H9 (cell line): ENCODE results near the gene EPB41L2. TPM values are rescaled to one million over a fixed set of nuclear protein-coding genes. Genes with fewer than 3 reads are reported as not detected.

Source experiments
- DNase-seq: peaks from one replicate; pipeline ENCODE4 v3.0.0-alpha.2; 2017
- H2AFZ ChIP-seq: one replicate; pipeline ENCODE4 v1.6.1; 2013; ENCODE audit warnings: mild to moderate bottlenecking, low read length, control low read depth, moderate library complexity
- H2AK5ac ChIP-seq: 2 replicates; pipeline ENCODE4 v1.6.1; 2013; ENCODE audit warnings: low read length, control low read depth, mixed read lengths; ENCODE audit not compliant: insufficient read length
- H2BK120ac ChIP-seq: one replicate; pipeline ENCODE4 v1.6.1; 2013; ENCODE audit warnings: low read depth, mild to moderate bottlenecking, low read length, control low read depth, inconsistent platforms; ENCODE audit not compliant: poor library complexity, severe bottlenecking
- H2BK12ac ChIP-seq: 2 replicates; pipeline ENCODE4 v1.6.1; 2013; ENCODE audit warnings: low read length, control low read depth, mixed read lengths, low read depth; ENCODE audit not compliant: insufficient read length
- H2BK15ac ChIP-seq: 2 replicates; pipeline ENCODE4 v1.6.1; 2013; ENCODE audit warnings: low read depth, low read length, control low read depth
- H2BK20ac ChIP-seq: one replicate; pipeline ENCODE4 v1.6.1; 2013; ENCODE audit warnings: low read depth, mild to moderate bottlenecking, low read length, control low read depth, inconsistent platforms; ENCODE audit not compliant: poor library complexity, severe bottlenecking
- H2BK5ac ChIP-seq: 2 replicates; pipeline ENCODE4 v1.6.1; 2013; ENCODE audit warnings: low read length, control low read depth, mixed read lengths; ENCODE audit not compliant: insufficient read length
- H3K14ac ChIP-seq: 2 replicates; pipeline ENCODE4 v1.6.1; 2013; ENCODE audit warnings: low read length, control low read depth; ENCODE audit not compliant: insufficient read depth
- H3K18ac ChIP-seq: 2 replicates; pipeline ENCODE4 v1.6.1; 2013; ENCODE audit warnings: low read depth, mild to moderate bottlenecking, mixed read lengths, low read length, control low read depth; ENCODE audit not compliant: insufficient read length
- H3K23ac ChIP-seq: 2 replicates; pipeline ENCODE4 v1.6.1; 2013; ENCODE audit warnings: low read length, control low read depth, mixed read lengths, low read depth; ENCODE audit not compliant: insufficient read length
- H3K23me2 ChIP-seq: 2 replicates; pipeline ENCODE4 v1.6.1; 2013; ENCODE audit warnings: low read depth, mild to moderate bottlenecking, mixed read lengths, low read length, control low read depth; ENCODE audit not compliant: insufficient read length, poor library complexity, severe bottlenecking
- H3K27ac ChIP-seq: 2 replicates; pipeline ENCODE4 v1.5.1; 2013; ENCODE audit warnings: low read length, control low read depth, mixed read lengths, low read depth; ENCODE audit not compliant: insufficient read length
- H3K27me3 ChIP-seq: 2 replicates; pipeline ENCODE4 v1.6.1; 2013; ENCODE audit warnings: low read length, control low read depth, inconsistent platforms; ENCODE audit not compliant: insufficient read depth
- H3K4ac ChIP-seq: 2 replicates; pipeline ENCODE4 v1.6.1; 2013; ENCODE audit warnings: low read depth, mild to moderate bottlenecking, control low read depth, inconsistent platforms, low read length, moderate library complexity
- H3K4me1 ChIP-seq: 2 replicates; pipeline ENCODE4 v1.6.1; 2013; ENCODE audit warnings: low read length, control low read depth, inconsistent platforms; ENCODE audit not compliant: insufficient read depth
- H3K4me2 ChIP-seq: 2 replicates; pipeline ENCODE4 v1.6.1; 2013; ENCODE audit warnings: low read length, control low read depth, mixed read lengths; ENCODE audit not compliant: insufficient read length, insufficient read depth
- H3K56ac ChIP-seq: 2 replicates; pipeline ENCODE4 v1.6.1; 2013; ENCODE audit warnings: low read depth, mild to moderate bottlenecking, mixed read lengths, low read length, control low read depth; ENCODE audit not compliant: insufficient read length
- H3K79me1 ChIP-seq: 2 replicates; pipeline ENCODE4 v1.6.1; 2013; ENCODE audit warnings: low read depth, mild to moderate bottlenecking, moderate library complexity, low read length, control low read depth, inconsistent platforms; ENCODE audit not compliant: insufficient read depth, poor library complexity, severe bottlenecking
- H3K79me2 ChIP-seq: 2 replicates; pipeline ENCODE4 v1.6.1; 2013; ENCODE audit warnings: low read length, control low read depth, inconsistent platforms; ENCODE audit not compliant: insufficient read depth
- H3K9ac ChIP-seq: 2 replicates; pipeline ENCODE4 v1.6.1; 2013; ENCODE audit warnings: low read length, control low read depth, mixed read lengths; ENCODE audit not compliant: insufficient read length; ENCODE audit errors: extremely low read depth
- H3K9me3 ChIP-seq: one replicate; pipeline ENCODE4 v1.6.1; 2013; ENCODE audit warnings: low read depth, low read length, inconsistent platforms; ENCODE audit not compliant: control insufficient read depth
- H3T11ph ChIP-seq: one replicate; pipeline ENCODE4 v1.6.1; 2013; ENCODE audit warnings: mild to moderate bottlenecking, low read length, control low read depth, inconsistent platforms
- H4K20me1 ChIP-seq: one replicate; pipeline ENCODE4 v1.6.1; 2013; ENCODE audit not compliant: control insufficient read depth, insufficient read length, insufficient read depth
- H4K5ac ChIP-seq: 2 replicates; pipeline ENCODE4 v1.6.1; 2013; ENCODE audit warnings: low read depth, mild to moderate bottlenecking, mixed read lengths, low read length, control low read depth; ENCODE audit not compliant: insufficient read length
- H4K8ac ChIP-seq: replicated peaks from 2 replicates; pipeline ENCODE4 v1.6.1; 2013; ENCODE audit warnings: low read length, control low read depth, mixed read lengths, low read depth; ENCODE audit not compliant: insufficient read length
- H4K91ac ChIP-seq: 2 replicates; pipeline ENCODE4 v1.6.1; 2013; ENCODE audit warnings: low read depth, mild to moderate bottlenecking, moderate library complexity, mixed read lengths, low read length, control low read depth; ENCODE audit not compliant: insufficient read length
- H3K27ac Mint-ChIP-seq, 3 experiments: 2 replicates in 2 of 3; 3 replicates in 1 of 3; pipeline ENCODE4 v1.8.0; 2020 to 2021; ENCODE audit warnings: mixed read lengths in 3 of 3, mild to moderate bottlenecking in 1 of 3, moderate library complexity in 1 of 3
- H3K27me3 Mint-ChIP-seq: 2 replicates; pipeline ENCODE4 v1.8.0; 2021; ENCODE audit warnings: low read depth, mild to moderate bottlenecking, moderate library complexity, mixed read lengths
- H3K36me3 Mint-ChIP-seq, 3 experiments: 2 replicates in 2 of 3; 3 replicates in 1 of 3; pipeline ENCODE4 v1.8.0; 2020 to 2021; ENCODE audit warnings: low read depth in 3 of 3, mixed read lengths in 3 of 3; ENCODE audit not compliant: insufficient read depth in 1 of 3
- H3K4me1 Mint-ChIP-seq, 2 experiments: 2 replicates each; pipeline ENCODE4 v1.8.0; 2020; ENCODE audit warnings: mixed read lengths in 2 of 2
- H3K4me3 Mint-ChIP-seq, 2 experiments: 2 replicates in 1 of 2; 3 replicates in 1 of 2; pipeline ENCODE4 v1.8.0; 2020 to 2021; ENCODE audit warnings: mild to moderate bottlenecking in 2 of 2, mixed read lengths in 2 of 2, moderate library complexity in 1 of 2
- H3K9me3 Mint-ChIP-seq, 2 experiments: 2 replicates in 1 of 2; 3 replicates in 1 of 2; pipeline ENCODE4 v1.8.0; 2020; ENCODE audit warnings: mild to moderate bottlenecking in 2 of 2, mixed read lengths in 2 of 2, moderate library complexity in 1 of 2
- CTCF ChIP-seq: fragments of 200-600 bp; sonication (generic); conservative IDR thresholded peaks from 3 replicates; pipeline ENCODE4 v1.8.0; 2021; ENCODE audit warnings: antibody characterized with exemption, mild to moderate bottlenecking
- total RNA-seq: library from RNA; stranded (reverse); gene quantifications from 2 replicates; pipeline ENCODE4 v1.2.1, GENCODE V29; 2021

Gene EPB41L2
- total RNA-seq, 1 experiment from 2014 or later = 90.2 TPM

DNA sequence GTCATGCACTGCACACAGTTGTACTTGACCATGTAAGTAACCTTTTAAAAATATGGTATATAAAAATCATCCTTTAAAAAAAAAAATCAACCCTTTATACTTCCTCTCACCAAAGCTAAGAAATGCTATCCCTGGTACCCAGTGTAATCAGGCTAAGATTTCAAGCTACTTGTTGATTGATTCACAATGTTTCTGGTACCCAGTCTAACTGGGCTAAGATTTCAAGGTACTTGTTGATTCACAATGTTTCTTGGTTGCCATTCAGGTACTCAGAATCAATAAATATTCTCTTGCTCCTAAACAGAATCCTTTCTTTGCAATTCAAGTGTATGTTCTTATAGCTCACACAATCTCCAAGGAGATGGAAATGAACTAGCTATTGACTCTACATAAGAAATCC, 159.4 kb downstream of the EPB41L2 start:
- no peak for DNase-seq
- H3K79me2 ChIP-seq = no peaks in the 10 kb centered on the region
- no peak overlapping the region for H3T11ph ChIP-seq
- no peak overlapping the region for H3K9ac ChIP-seq
- H2BK5ac ChIP-seq = no peak overlapping the region
- no peak overlapping the region for H3K18ac ChIP-seq
- Mint-ChIP-seq H3K4me3 (no peak overlapping the region), H3K27ac (no peak overlapping the region; a peak in 1 of 7 replicates), H3K36me3 (peaks cover 0 to 3% (median 2%) of the 10 kb centered on the region in 3 experiments; a peak in 3 of 7 replicates), H3K9me3 (no peaks in the 10 kb centered on the region), H3K4me1 (peaks cover 13 to 21% of the 10 kb centered on the region in 2 experiments), H3K27me3 (no peaks in the 10 kb centered on the region)
- no peak overlapping the region for H4K5ac ChIP-seq
- H3K56ac ChIP-seq = no peak overlapping the region
- H2AFZ ChIP-seq = no peak overlapping the region
- no peaks in the 10 kb centered on the region for H3K79me1 ChIP-seq
- no peak overlapping the region for H2BK20ac ChIP-seq
- no peak overlapping the region for H3K4me2 ChIP-seq
- H3K23ac ChIP-seq = no peak overlapping the region
- no peaks in the 10 kb centered on the region for H4K20me1 ChIP-seq
- H2BK120ac ChIP-seq = no peak overlapping the region
- H2AK5ac ChIP-seq = no peak overlapping the region
- no peak overlapping the region for H4K8ac ChIP-seq
- H2BK12ac ChIP-seq = no peak overlapping the region
- no peak overlapping the region for H3K14ac ChIP-seq
- no peaks in the 10 kb centered on the region; the same call in 1 of the 2 replicates for H3K4me1 ChIP-seq
- H4K91ac ChIP-seq = no peak overlapping the region
- H3K27ac ChIP-seq = no peak overlapping the region
- no peaks in the 10 kb centered on the region for H3K9me3 ChIP-seq
- no peak for TF ChIP-seq CTCF
- H2BK15ac ChIP-seq = no peak overlapping the region
- H3K27me3 ChIP-seq = no peaks in the 10 kb centered on the region
- H3K23me2 ChIP-seq = no peaks in the 10 kb centered on the region
- H3K4ac ChIP-seq = no peak overlapping the region
